ENCODE measurements around the gene CARS2. TPM values are rescaled to one million over a fixed set of nuclear protein-coding genes. Genes with fewer than 3 reads are reported as not detected.

CARS2 gene
- total RNA-seq, 4 donors from 2014 or later, result 40.0 to 398 (median 65.2) TPM

DNA sequence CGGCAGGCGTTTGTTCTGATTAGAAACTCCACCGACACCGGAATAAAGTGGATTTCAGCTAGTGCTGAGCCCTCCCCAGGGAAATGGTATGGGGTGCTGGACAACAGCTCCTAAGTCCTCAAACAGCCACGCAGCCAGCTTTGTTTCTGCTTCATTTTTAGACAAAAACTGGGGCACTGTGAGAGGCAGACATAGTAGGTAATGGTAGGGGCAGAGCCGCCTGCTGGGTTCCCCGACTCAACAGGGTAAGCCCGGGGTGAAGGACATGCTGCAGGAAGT lies 39.7 kb downstream of the CARS2 start:
- TF ChIP-seq, protein P1, sequence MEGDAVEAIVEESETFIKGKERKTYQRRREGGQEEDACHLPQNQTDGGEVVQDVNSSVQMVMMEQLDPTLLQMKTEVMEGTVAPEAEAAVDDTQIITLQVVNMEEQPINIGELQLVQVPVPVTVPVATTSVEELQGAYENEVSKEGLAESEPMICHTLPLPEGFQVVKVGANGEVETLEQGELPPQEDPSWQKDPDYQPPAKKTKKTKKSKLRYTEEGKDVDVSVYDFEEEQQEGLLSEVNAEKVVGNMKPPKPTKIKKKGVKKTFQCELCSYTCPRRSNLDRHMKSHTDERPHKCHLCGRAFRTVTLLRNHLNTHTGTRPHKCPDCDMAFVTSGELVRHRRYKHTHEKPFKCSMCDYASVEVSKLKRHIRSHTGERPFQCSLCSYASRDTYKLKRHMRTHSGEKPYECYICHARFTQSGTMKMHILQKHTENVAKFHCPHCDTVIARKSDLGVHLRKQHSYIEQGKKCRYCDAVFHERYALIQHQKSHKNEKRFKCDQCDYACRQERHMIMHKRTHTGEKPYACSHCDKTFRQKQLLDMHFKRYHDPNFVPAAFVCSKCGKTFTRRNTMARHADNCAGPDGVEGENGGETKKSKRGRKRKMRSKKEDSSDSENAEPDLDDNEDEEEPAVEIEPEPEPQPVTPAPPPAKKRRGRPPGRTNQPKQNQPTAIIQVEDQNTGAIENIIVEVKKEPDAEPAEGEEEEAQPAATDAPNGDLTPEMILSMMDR (IDR thresholded peaks at IDR 0.05), result no peak
- DNase-seq (ENCODE audit: low spot score) (no peak), ATAC-seq (ENCODE audit: low FRiP score) (no peak)

DNA sequence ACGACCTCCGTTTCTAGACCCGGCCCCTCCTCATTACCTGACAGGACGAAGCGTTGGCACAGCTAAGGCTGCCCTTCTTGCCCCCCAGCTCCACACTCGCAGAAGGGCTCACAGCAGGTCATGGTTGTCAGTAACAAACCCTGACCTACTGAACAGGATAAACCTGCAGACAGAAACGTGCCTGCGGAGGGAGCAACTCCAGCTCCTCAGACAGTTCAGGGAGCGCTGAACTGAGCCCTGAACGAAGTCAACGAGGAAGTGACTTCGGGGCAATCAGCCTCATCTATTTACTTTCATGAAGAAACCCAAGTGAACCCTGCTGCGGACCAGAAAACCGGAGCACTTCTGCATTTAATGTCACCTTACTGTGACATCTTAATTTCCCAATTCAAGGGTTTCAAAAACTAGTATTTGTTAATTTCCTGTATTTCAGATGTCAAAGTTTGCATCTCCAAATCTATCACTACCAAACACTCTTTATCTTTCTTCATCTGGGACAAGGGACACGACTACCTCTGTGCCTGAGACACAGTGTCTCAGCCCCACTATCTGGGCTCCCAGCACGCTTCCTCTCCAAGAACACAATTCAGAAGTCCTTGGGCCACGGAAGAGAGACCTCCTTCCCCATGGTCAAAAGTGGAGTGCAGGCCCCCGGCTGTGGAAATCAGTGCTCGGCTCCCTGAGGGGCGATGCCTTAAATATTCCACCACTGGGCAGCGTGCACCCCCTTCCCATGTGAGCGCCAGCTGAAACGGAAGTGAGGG lies 40.2 kb downstream of the CARS2 start:
- TF ChIP-seq, protein P1 (IDR thresholded peaks at IDR 0.05), result no peak
- ATAC-seq (ENCODE audit: low FRiP score), result no peak
- DNase-seq (ENCODE audit: low spot score), result no peak

DNA sequence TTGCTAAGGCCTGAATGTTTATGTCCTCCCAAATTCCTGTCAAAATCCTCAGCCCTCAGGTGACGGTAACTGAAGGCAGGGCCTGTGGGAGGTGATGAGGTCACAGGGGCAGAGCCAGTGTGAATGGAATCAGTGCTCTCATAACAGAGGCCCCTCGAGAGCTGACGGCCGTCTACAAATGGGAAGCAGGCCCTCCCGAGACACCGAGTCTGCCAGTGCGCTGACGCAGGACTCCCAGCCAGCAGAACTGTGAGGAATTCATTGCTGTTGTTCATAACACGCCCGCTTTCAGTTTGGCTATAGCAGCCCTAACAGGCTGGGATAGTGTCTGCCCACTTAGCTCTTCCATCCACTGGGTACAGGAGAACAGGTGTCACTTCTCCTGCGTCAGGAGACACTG lies 41.2 kb downstream of the CARS2 start:
- TF ChIP-seq, protein P1 (IDR thresholded peaks at IDR 0.05), result no peak
- ATAC-seq (ENCODE audit: low FRiP score) (peak; percentile 56), DNase-seq (ENCODE audit: low spot score) (no peak)

DNA sequence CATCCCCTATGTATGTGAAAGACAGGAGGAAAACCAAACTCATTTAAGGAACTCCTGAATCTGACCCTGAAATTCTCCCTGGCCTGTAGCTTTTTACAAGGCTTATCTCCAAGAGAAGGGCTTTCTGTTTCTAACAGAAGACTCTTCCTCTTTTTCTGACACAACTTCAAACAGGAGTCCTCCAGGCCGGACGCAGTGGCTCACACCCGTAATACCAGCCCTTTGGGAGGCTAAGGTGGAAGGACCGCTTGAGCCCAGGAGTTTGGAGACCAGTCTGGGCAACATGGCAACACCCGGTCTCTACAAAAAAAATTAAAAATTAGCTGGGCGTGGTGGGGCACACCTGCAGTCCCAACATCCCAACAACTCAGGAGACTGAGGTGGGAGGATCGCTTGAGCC lies 41.9 kb downstream of the CARS2 start:
- no peak for DNase-seq (ENCODE audit: low spot score)
- TF ChIP-seq, protein P1 (IDR thresholded peaks at IDR 0.05), result no peak
- no peak for ATAC-seq (ENCODE audit: low FRiP score)

DNA sequence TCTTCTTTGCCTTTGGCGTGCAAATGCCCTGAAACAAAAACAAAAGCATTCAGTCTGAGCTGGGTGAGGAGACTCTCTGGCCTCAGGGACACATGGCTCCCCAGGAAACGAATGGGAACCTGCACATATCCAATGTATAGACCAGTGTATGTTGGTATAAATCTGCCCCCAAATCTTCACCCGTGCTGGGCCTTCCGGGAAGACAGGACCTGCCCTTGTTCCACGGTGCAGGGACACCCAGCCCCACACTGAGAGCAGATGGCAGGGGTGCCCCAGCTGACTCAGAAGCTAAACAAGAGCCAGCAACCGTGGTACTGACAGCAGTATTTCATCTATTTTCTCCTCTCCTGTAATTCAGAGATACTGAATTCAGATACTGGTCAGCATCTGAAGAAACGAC lies 42.4 kb downstream of the CARS2 start:
- no peak for DNase-seq (ENCODE audit: low spot score)
- ATAC-seq (ENCODE audit: low FRiP score), result no peak
- TF ChIP-seq, protein P1 (IDR thresholded peaks at IDR 0.05), result no peak

DNA sequence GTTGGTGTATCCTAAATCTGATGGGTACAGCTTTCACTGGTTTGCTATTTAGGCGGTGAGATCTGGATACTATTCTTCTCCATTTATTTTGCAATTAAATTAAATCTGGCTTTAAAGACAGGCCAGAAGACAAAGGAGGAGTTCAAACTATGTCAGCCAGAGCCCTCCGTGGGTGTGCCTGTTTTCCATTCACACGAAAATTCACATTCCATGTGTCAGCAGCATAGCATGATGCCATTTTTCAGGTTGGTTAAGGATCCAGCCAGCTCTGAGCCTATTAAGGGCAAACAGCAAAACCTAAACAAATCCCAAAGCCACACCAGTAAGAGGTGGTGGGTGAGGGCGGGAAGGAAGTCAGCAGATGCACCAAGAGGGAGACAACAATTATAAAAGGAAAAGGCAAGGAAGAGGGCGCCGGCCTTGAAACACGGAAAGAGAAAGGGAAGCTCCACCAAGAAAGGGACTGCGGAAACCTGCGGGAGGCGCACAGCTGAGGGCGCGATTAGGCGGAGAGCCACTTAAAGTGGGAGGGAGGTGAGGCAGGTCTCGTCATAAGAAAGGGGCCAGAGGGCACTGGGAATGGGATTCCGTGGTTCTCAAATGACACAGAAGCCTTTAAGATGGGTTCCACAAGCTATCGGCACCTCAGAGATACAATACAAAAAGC lies 43.0 kb downstream of the CARS2 start:
- ATAC-seq (ENCODE audit: low FRiP score), result no peak
- TF ChIP-seq, protein P1 (IDR thresholded peaks at IDR 0.05), result no peak
- DNase-seq (ENCODE audit: low spot score), result no peak

DNA sequence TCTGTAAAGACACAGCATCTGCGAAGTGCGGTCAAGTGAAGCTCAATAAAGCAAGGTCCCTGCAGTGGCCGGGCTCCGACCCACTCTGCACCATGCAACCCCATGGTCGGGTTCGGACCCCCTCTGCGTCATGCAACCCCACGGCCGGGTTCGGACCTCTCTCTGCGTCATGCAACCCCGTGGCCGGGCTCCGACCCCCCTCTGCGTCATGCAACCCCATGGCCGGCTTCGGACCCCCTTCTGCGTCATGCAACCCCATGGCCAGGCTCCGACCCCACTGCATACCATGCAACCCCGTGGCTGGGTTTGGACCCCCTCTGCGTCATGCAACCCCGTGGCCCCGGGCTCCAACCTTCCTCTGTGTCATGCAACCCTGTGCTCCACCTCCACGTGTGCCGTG lies 43.8 kb downstream of the CARS2 start:
- DNase-seq (ENCODE audit: low spot score) (no peak), ATAC-seq (ENCODE audit: low FRiP score) (no peak)
- TF ChIP-seq, protein P1 (IDR thresholded peaks at IDR 0.05), result no peak
